GM19324 (cell line): ENCODE data around the gene CEP68.
A peak's percentile ranks its signal among the peaks of the same experiment; 100 is the strongest.
"Not testable (repeated sequence)": the region's sequence is repeated elsewhere in the genome, so short reads cannot be mapped to it uniquely, and the experiment has no call there.

Source experiments
- ATAC-seq: cut with Tn5 transposase; IDR thresholded peaks from one replicate; pipeline ENCODE4 v1.9.1; 2021; ENCODE audit warnings: mild to moderate bottlenecking, moderate library complexity; ENCODE audit not compliant: unreplicated experiment, low FRiP score

Gene CEP68, protein sequence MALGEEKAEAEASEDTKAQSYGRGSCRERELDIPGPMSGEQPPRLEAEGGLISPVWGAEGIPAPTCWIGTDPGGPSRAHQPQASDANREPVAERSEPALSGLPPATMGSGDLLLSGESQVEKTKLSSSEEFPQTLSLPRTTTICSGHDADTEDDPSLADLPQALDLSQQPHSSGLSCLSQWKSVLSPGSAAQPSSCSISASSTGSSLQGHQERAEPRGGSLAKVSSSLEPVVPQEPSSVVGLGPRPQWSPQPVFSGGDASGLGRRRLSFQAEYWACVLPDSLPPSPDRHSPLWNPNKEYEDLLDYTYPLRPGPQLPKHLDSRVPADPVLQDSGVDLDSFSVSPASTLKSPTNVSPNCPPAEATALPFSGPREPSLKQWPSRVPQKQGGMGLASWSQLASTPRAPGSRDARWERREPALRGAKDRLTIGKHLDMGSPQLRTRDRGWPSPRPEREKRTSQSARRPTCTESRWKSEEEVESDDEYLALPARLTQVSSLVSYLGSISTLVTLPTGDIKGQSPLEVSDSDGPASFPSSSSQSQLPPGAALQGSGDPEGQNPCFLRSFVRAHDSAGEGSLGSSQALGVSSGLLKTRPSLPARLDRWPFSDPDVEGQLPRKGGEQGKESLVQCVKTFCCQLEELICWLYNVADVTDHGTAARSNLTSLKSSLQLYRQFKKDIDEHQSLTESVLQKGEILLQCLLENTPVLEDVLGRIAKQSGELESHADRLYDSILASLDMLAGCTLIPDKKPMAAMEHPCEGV

DNA sequence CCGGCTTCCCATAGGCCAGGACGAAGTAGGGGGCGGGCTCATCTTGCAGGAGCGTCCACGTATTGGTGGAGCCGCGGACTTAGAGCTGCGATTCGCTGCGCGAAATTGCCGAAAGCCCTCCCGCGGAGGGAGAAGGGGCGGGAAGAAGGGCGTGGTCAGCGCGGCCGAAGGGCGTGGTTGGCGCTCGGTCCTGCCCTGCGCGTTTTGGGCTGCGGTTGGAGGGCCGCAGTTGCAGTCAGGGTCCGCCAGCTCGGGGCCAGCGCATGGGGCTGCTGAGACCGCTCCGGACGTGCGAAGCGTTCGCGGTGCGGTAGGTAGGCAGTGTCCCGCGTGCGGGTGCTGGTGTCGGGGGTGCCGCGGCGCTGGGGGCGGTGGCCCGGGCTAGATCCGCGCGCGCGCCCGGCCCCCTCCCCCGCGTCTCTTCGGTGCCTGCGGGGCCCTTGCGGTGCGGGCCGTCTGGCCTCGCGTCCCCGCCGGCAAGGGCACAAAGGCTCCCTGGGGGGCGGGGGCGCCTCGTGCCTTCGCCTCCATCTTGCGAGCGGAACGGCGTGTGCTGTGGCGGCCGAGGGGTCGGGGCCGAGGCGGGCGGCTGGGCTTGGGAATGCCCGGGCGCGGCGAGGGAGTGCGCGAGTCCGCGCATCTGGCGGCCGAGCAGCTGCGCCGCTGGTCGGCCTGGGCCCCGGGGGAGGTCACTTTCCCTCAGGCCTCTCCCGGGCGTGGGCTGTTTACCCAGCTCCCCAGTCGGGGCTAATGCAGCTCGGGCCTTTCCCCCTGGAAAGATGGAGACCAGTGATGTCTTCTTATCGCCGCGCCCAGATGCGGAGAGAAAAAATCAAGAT, at the start of gene CEP68:
TSS of gene CEP68 (plus strand) at position 202 of the 839 bp plus-strand sequence. CDS start 13,029 bp downstream, outside the sequence.
- peak; percentile 93 for ATAC-seq

DNA sequence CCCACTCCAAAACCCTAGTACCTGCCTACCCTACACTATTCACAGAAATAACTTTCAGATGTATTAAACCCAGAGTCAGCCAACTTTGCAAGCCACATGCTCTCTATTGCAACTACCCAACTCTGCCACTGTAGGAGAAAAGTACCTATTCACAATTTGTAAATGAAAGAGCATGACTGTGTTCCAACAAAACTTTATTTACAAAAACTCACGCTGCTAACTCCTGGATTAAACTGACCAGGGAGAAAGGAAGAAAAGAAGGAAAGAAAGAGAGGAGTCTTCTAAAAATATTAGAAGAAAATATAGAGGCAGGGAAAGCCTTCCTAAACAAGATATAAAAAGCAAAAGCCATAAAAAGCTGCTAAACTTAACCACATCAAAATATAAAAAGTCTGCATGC, 42.4 kb upstream of the CEP68 start:
- ATAC-seq, result no peak

DNA sequence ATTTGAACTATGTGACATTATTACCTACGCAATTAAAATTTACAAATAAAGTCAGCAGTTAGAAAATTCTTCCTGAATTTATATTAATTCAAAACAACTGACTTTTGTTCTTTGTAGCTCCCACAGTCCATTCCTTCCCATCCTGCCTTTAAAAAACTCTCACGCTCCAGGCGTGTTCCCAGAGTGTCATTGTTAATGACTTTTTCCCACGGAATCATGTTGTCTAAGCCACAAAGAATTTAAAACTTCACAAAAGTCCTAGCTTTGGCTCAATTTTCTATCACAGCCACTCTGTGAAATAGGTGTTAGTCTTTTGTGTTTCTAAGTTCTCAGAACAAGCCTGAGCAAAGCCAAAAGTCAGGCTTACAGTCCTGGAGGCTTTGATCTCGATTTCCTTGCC, 40.5 kb upstream of the CEP68 start:
- ATAC-seq, result no peak

DNA sequence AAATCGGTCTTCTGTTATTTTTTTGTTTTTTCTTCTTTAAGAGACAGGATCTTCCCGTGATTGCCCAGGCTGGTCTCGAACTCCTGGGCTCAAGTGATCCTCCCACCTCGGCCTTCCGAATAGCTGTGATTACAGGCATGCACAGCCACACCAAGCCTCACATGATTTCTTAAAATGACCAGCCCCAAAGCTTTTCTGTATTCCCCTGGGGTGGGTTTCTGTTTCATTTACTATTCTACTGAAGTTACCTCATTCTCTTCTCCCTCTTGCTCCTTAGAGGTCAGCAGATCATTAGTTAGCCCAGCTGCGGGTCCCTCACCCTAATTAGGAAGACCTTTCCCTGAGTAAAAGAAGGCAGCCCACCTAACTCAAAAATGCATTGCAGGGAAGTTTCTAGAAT, 39.4 kb upstream of the CEP68 start:
- ATAC-seq, result no peak

DNA sequence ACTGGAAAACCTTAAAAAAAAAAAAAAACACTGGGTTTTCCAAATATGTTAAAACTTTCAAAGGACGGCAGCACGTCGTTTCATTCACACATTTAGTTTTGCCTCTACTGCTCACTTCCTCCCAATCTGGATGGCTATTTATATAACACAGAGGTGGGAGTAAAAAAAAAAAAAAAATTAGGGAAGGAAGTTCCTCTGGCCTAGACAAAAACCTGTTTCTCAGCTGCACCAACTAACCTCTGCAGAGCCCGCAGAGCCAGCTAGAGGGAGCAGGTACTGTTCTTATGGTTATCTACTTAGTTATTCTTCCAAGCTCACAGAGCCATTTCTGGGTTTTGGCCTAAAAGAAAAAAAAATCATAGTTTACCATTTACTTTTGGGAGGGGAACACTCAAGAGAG, 38.9 kb upstream of the CEP68 start:
- no peak for ATAC-seq

DNA sequence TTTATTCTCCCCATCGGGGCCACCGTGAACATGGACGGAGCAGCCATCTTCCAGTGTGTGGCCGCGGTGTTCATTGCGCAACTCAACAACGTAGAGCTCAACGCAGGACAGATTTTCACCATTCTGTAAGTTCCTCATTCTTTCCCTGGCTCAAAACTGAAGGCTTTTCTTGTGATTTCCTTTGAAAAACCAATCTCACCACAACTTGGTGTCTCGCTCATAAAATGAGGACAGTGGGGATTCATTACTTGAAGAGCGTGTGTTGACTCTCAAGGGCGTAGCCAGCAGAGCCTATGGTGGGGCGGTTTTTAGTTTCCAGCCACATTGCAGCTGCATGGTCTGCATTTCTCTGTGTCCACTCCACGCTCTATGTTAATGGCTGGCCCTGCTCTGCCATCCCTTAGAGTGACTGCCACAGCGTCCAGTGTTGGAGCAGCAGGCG, 38.1 kb upstream of the CEP68 start:
- no peak for ATAC-seq

DNA sequence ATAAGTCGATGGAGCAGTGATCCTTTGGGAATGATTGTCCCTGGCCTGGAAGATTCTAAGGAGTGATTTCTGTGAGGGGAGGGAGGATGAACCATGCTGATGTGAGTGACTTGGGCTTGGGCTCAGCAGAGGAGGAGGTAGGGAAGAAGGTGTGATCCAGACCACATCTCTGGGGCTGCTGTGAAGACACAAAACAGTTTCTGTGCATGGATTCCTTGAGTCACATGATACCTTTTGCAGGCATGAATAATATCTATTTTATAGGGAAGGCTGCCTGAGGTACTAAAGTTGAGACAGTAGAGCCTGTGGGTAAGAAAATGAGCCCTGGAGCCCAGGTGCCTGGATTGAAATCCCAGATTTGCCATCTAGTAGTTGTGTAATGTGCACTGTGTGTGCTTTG, 37.2 kb upstream of the CEP68 start:
- ATAC-seq, result no peak

DNA sequence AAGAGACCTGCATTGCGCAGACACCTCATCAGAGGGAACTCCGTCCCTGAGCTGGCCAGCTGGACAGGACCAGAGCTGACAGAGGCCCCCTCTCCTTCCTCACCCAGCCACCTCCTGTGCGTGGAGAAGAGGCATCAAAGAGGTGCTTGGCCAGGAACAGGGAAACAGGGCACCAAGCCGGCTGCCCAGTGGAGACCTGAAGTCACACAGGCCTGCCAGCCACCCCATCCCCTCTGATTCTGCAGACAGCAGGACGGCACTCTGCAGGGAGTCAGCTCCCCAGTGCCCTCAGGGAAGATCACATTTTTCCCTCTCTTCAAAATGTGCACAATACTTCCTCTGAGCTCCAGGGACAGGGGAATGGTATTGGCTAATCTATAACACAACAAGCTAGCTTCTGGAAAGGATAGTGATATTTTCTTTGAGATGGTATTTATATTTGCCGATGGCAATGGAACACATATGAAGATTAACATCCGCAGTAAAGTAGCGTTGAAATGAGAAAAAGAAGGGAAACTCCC, 36.5 kb upstream of the CEP68 start:
- no peak for ATAC-seq

DNA sequence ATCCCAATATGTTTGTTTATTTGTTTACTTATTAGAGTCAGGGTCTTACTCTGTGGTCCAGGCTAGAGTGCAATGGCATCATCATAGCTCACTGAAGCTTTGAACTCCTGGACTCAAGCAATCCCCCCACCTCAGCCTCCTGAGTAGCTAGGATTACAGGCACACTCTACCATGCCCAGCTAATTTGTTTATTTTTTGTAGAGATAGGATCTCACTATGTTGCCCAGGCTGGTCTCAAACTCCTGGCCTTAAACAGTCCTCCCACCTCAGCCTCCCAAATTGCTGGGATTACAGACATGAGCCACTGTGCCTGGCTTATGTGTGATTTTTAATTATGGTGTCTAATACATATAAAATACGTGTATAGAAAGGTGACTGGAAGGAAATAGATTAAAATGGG, 36.0 kb upstream of the CEP68 start:
- ATAC-seq, result not testable (repeated sequence)

DNA sequence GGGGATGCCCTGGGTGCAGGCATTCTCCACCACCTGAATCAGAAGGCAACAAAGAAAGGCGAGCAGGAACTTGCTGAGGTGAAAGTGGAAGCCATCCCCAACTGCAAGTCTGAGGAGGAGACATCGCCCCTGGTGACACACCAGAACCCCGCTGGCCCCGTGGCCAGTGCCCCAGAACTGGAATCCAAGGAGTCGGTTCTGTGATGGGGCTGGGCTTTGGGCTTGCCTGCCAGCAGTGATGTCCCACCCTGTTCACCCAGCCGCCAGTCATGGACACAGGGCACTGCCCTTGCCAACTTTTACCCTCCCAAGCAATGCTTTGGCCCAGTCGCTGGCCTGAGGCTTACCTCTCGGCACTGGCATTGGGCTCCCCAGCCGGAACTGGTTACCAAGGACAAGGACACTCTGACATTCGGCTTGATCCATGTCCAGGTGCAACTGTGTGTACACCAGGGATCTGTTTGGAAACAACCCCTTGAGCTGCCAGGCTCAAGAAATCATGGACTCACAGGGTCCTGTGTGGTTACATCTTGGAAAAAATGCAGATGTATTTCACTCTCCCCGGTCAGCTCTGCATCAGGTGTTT, 35.2 kb upstream of the CEP68 start:
- no peak for ATAC-seq

DNA sequence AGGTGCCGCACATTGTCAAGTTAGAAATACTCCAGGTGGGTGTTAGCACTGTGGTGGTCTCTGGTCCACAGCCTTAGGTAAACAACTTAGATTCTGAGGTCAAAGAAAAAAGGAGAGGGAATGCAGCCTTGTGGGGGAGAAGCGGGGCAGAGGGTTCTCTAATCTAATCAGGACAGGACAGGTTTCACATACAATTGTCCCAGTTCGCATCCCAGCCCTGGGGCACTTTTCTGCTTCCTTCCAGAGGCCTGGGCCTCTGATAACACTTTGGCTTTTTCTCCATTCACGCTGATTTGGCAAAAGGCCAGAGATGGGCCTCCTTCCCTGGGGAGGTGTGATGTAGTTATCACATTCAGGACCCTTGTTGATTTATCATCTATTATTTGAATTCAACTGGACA, 34.5 kb upstream of the CEP68 start:
- ATAC-seq, result no peak

DNA sequence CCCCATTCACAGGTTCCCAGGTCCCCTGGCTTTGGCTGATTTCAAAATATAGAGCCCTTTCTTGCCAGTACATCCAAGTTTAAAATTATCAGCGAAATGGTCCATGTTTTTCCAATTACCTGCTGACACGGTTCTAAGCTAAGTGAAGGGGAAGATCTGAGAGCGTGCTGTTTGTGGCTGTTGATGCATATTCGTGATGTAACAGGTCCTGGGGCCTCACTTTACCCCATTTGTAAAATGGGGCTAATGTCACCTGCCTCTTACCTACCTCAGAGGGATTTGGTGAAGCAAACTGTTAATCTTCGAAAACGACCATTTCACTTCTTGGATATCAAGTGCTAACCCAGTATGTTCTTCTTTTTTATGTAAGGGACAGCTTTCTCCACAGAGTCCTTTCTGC, 34.0 kb upstream of the CEP68 start:
- no peak for ATAC-seq

DNA sequence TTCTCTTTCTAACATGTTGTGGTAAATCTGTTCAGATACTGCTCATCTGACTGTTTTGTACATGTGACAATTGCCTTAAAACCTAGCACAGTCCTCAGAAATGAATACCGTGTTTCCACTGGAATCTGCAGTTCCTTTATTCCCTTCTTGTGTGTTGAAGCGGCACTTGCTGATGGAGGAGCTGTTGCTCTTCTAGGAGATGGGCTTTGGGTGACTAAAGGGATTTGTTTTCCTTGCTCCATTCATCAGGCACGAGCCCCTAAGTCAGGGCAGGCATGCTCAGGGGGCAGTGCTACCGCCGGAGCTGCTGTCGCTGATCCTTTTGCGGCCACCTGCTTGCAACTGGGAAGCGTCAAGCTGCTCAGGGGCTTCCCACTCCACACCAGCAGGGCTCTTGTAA, 32.5 kb upstream of the CEP68 start:
- ATAC-seq, result no peak

DNA sequence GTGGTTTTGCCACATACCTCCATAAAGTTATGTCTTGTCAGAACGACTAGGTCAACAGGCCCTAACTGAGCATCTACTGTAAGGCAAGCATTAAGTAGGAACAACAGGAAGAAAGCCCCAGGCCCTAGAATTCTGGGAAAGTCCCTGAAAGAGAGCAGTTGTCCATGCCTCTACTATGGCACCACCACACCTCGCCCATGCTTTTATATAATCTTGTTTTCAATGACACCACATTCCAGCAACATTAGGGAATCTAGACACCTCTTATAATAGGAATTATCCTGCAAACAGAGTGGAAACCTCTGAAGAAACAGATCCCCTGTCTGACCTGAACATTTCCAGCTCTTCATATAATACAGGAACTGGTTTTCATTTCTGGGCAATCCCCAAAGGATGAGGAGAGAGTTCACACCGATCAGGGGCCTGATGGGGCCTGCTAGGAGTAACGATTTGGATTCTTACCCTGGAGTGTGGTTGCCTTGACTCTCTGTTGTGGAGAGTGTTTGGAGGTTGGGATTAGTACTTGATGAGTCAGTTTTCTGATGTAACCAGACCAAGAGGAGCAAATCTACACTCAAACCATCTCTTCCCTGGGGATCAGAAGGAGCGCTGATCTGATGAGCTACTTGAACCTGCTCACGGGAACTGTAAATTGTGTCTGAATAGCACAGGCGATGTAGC, 31.9 kb upstream of the CEP68 start:
- no peak for ATAC-seq

DNA sequence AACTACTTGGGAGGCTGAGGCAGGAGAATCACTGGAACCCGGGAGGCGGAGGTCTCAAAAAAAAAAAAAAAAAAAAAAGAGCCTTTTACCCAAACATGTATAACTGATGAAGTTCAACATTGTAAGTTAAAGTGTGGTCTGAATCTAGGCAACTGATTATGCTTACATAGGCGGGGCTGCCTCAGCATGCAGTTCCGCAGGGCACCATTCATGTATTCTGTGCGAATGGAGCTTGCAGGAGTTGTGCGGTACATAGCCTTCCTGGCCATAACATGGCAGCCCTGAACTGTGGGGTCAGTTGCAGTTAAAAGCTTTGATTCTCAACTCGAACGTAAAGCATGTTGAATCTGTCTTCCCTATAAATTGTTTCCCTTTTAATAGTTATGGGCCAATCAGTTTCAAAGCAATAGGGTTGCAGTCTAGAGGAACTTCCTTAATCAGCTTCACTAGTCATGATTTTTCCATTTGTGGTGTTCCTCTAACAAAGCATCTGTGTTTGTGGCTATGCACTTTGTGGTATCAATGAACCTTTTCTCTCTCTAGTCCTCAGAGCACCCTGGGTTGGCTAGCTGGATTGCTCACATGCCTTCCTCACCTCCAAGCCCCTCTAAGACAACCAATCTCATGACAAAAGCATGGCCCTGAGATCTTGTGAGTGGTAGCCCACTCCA, 30.6 kb upstream of the CEP68 start:
- ATAC-seq, result no peak

DNA sequence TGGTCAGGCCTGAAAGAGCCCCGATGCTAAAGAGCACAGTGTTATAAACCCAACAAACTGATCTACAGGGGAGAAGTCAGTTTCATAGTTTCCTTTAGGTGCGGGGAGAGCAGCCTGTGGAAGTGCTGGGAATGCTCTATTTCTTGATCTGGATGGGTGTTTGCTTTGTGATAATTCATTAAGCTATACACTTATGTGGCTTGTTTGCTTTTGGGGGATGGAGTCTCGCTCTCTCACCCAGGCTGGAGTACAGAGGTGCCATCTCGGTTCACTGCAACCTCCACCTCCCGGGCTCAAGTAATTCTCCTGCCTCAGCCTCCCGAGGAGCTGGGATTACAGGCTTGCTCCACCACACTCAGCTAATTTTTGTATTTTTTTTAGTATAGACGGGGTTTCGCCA, 30.1 kb upstream of the CEP68 start:
- ATAC-seq, result no peak

DNA sequence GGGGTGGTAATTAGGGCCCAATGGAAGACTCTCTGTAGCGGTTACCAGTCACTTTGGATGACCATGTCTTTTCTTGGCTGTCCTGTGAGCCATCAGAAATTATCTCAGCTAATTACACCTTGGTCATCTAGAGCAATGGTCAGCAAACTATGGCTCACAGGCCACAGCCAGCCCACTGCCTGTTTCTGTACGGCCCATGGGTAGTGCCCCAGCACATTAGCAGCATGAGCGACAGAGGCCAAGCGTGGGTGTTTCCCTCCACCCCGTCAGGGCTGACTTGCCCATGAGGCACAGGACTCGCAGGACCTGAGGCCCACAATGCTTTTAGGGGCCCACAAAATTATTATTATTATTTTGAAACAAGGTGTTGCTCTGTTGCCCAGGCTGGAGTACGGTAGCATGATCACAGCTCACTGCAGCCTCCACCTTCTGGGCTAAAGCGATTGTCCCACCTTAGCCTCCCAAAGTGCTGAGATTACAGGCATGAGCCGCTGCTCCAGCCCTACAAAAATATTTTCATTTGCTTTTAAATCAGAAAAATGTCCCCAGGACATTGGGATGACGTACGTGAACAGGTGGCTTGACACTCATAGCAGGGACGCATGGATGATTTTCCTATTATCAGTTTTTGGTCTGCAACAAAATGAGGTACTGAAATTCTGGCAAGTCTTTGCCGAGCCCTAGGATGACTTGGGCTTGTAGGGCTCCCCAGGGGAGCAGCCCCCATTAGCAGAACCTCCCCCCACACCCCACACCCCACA, 29.3 kb upstream of the CEP68 start:
- ATAC-seq, result no peak

DNA sequence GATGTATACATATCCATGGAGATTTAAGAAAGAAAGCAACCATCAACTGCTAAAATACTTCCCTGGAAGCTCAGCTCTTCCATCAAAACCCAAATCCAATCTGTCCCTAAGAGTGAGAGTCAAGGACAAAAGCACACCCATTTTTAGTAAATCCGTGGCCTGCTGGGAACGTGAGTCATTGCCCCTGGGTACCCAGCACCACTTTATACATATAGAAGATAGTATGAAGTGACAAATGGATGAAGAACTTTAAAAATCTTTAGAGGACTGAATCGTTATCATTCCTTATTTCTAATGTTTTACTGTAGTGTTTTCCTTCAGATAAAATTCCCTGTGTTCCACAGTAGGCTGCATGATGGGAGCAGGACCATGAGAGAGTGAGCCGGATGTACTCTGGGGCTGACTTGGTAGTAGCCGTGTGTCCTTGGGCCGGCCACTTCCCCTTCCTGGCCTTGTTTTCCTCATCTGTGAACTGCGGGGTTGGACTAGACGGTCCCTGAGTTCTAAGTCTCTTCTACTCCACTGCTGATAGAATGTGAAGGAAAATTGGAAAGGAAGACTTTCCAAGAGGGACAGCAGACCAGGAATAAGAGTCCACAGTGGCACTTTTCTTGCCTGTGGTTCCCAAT, 28.5 kb upstream of the CEP68 start:
- no peak for ATAC-seq
